Hematopoietic multipotent progenitor cell treated with erythropoietin and hydrocortisone succinate and interleukin-3 and kit ligand, for 17 days (in vitro differentiated cells): ENCODE results near the gene NTM.

ENCODE experiments used
- DNase-seq: peaks from one replicate; pipeline ENCODE4 v3.0.0-alpha.2; 2015; ENCODE audit warnings: low spot score

NTM gene

GRCh38 chr11:131549770-131550169, 179.4 kb downstream of the NTM start:
- DNase-seq = no peak

GRCh38 chr11:131560287-131560686, 189.9 kb downstream of the NTM start:
- DNase-seq = no peak

- DNase-seq = no peak
These were observed 191.1 kb downstream of the NTM start for GRCh38 chr11:131561501-131561900.

GRCh38 chr11:131561972-131562371, 191.6 kb downstream of the NTM start:
- no peak for DNase-seq

- DNase-seq = no peak
These were observed 197.9 kb downstream of the NTM start for GRCh38 chr11:131568318-131568717.

- DNase-seq = no peak
These were observed 201.2 kb downstream of the NTM start for GRCh38 chr11:131571571-131571970.

GRCh38 chr11:131572423-131572822, 202.0 kb downstream of the NTM start:
- no peak for DNase-seq

GRCh38 chr11:131579932-131580387, 209.5 kb downstream of the NTM start:
- no peak for DNase-seq

- DNase-seq = no peak
These were observed 210.1 kb downstream of the NTM start for GRCh38 chr11:131580476-131580875.

- no peak for DNase-seq
These were observed 210.6 kb downstream of the NTM start for GRCh38 chr11:131581046-131581445.

- no peak for DNase-seq
These were observed 211.7 kb downstream of the NTM start for GRCh38 chr11:131582021-131582525.

- no peak for DNase-seq
These were observed 213.0 kb downstream of the NTM start for GRCh38 chr11:131583421-131583820.

GRCh38 chr11:131583938-131584337, 213.5 kb downstream of the NTM start:
- DNase-seq = no peak

- DNase-seq = no peak
These were observed 214.6 kb downstream of the NTM start for GRCh38 chr11:131584785-131585592.

- no peak for DNase-seq
These were observed 217.6 kb downstream of the NTM start for GRCh38 chr11:131588057-131588456.

GRCh38 chr11:131591051-131591461, 220.6 kb downstream of the NTM start:
- DNase-seq = no peak

- DNase-seq = no peak
These were observed 221.7 kb downstream of the NTM start for GRCh38 chr11:131592152-131592551.

- no peak for DNase-seq
These were observed 222.3 kb downstream of the NTM start for GRCh38 chr11:131592734-131593133.

GRCh38 chr11:131593301-131593700, 222.9 kb downstream of the NTM start:
- no peak for DNase-seq

- DNase-seq = no peak
These were observed 225.4 kb downstream of the NTM start for GRCh38 chr11:131595797-131596196.

GRCh38 chr11:131597890-131598289, 227.5 kb downstream of the NTM start:
- no peak for DNase-seq

- DNase-seq = no peak
These were observed 227.9 kb downstream of the NTM start for GRCh38 chr11:131598305-131598704.

- DNase-seq = no peak
These were observed 228.9 kb downstream of the NTM start for GRCh38 chr11:131599285-131599684.

GRCh38 chr11:131600628-131601027, 230.2 kb downstream of the NTM start:
- no peak for DNase-seq
